ENCODE data around the gene SIRPB1.

GRCh38 chr20:1644101-1644962 is 24.5 kb upstream of the SIRPB1 start:
- TF ChIP-seq, protein P1, sequence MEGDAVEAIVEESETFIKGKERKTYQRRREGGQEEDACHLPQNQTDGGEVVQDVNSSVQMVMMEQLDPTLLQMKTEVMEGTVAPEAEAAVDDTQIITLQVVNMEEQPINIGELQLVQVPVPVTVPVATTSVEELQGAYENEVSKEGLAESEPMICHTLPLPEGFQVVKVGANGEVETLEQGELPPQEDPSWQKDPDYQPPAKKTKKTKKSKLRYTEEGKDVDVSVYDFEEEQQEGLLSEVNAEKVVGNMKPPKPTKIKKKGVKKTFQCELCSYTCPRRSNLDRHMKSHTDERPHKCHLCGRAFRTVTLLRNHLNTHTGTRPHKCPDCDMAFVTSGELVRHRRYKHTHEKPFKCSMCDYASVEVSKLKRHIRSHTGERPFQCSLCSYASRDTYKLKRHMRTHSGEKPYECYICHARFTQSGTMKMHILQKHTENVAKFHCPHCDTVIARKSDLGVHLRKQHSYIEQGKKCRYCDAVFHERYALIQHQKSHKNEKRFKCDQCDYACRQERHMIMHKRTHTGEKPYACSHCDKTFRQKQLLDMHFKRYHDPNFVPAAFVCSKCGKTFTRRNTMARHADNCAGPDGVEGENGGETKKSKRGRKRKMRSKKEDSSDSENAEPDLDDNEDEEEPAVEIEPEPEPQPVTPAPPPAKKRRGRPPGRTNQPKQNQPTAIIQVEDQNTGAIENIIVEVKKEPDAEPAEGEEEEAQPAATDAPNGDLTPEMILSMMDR (conservative IDR thresholded peaks at IDR 0.05), result no peak
- no peak for TF ChIP-seq EZH2 (IDR thresholded peaks at IDR 0.05; ENCODE audit: low read depth)

Data from PC-9 (cell line).